GM21515 (cell line): ENCODE data around the gene THPO.
"Not testable (repeated sequence)": the region's sequence is repeated elsewhere in the genome, so short reads cannot be mapped to it uniquely, and the experiment has no call there.

Experiments
- ATAC-seq: cut with Tn5 transposase; IDR thresholded peaks from one replicate; pipeline ENCODE4 v1.9.1; 2021; ENCODE audit not compliant: unreplicated experiment

The THPO gene

DNA sequence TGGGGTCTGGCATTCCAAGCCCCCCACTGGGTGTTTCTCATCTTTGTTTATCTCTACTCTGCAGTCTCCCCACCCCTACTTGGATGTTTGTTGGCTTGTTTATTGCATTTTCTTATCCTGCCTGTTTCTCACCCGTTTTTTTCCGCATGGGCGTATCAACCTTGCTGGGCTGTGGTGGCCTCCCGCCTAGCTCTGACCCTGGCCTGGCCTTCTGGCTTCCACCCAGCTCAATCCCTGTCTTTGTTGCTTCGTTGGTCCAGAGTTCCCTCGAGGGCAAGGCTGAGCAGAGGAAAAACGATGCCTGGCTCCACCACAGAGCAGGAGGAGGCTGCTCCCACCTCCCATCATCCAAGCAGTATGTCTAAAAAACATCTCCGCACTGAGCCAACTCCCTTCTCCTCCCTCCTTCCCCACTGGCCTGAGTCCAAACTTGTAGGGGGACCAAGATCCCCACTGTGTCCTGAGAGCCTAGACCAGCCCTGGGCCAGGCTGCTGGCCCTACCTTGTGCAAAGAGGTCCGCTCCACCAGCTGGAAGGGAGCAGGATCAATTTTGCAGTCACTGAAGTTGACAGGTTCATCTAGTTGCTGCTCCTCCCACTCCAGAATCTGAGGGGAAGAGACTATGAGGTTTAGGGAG is 26.4 kb downstream of the THPO start:
- ATAC-seq, result no peak

DNA sequence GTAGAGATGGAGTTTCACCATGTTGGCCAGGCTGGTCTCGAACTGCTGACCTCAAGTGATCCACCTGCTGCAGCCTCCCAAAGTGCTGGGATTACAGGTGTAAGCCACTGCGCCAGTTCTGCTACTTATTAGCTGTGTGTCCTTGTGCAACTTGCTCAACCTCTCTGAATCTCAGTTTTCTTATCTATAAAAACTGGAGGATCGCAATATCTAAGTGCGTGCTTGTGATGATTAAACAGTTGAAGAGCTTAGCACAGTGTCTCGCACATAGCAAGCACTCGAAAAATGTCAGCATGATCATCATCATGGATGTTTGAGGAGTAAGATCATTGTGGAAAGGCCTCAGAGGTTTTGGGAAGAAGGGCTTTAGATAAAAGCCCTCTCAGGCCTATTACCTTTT is 27.4 kb downstream of the THPO start:
- no peak for ATAC-seq

DNA sequence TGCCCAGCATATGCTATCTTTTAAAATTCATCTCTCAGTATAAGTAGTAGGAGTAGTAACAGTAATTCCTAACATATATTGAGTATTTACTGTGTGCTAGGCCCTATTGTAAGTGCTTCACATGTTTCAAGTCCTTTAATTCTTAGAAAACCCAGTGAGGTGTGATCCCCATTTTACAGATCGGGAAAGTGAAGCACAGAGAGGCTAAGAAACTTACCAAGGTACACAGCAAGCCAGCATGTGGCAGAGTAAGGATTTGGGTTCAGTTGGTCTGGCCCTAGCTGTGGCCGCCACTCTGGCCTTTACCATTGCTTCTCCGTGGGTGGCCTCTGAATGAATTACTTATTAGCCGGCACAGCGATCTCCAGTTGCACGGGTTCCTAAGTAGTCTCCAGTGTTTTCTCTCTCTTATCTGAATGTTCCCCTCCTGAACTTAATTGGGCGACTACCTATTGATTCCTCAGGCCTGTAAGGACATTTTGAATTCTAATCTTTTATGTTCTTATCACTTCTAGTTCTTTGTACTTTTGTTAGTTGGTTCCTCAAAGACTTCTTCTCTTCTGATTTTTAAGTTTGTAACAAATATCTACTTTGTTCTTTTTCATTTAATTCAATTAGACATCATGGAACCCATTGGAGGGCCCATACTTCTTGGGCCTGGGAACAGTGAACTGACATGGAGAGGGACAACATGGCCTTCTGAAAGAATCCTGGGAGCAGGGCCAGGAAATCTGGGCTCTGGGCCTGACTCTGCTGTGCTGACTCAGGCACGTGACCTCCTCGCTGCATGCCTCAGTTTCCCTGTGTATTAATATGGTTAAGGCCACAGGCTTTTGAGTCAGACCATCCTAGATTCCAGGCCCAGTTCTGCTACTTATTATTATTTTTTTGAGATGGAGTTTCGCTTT is 28.2 kb downstream of the THPO start:
- no peak for ATAC-seq

DNA sequence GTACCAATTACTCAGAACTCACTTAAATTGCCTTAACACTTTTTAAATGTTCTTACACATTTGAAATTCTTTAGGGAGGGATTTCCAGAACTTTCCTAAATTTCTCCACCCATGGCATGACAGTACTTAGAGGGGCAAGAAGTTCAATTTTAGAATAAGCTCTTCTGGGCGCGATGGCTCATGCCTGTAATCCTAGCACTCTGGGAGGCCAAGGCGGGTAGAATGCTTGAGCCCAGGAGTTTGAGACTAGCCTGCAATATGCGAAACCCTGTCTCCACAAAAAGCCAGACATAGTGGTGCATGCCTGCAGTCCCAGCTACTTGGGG is 30.0 kb downstream of the THPO start:
- ATAC-seq, result no peak

DNA sequence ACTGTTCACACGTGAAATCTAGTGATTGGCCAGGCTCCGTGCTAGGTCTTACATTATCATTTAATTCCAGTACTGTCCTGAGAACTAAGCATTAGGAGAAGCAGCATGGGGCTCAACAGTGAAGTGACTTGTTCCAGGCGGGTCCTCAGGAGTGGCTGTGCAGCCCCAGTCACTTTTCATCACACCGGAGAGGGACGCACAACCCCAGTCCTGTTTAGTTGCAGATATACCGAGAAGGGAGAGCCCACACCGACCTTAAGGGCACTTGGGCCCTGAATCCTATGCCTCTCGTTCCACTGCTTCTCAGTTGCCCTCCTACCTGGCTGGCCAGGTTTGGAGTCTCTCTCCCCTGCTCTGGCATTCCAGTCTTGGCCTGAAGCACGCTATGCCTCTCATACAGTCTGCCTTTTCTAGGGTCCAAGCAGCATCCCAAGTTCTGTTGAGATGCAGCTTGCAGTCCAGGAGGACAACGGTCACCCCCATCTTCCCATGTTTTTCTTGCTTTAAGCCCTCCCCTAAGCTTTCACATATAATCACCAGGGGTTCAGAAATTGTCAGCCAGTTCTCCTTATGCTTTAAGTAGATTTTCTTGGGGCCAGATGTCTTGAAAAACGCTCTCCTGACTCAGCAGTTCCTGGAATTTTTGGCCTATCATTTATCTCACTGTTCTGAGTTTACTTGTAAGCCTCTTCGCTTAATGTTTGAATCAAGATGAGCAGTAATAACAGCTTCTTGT is 30.5 kb downstream of the THPO start:
- ATAC-seq, result no peak

DNA sequence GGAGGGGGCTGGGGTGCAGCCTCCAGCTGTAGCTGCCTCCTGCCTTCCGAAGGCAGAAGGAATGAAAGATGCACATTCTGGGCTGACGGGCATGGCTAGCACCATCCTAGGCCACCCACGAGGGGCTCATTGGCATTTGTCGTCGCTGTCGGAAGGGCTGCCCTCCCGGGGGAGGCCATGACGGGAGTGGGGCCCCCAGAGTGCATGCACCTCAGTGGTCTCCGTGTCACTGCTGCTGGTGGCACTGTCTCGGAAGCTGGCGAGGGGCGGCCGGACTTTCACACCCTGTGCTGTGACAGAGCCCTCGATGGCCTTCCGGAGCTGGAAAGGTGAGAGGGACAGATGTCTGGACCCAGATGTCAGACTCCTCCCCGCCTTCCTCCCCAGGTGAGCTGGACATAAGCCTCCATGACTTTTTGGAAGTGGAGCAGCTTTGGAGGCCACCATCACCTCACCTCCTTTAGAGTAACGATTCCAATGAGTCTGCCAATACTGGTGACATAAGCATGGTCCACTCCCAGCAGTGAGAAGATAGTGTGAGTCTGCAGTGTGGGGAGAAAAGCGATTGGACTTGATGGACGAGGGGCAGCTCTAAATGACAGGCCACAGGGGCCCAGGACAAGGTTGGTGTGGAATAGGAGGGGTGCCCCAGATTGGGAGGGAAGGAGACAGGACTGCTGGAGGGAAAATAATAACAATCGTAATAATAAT is 31.4 kb downstream of the THPO start:
- no peak for ATAC-seq

DNA sequence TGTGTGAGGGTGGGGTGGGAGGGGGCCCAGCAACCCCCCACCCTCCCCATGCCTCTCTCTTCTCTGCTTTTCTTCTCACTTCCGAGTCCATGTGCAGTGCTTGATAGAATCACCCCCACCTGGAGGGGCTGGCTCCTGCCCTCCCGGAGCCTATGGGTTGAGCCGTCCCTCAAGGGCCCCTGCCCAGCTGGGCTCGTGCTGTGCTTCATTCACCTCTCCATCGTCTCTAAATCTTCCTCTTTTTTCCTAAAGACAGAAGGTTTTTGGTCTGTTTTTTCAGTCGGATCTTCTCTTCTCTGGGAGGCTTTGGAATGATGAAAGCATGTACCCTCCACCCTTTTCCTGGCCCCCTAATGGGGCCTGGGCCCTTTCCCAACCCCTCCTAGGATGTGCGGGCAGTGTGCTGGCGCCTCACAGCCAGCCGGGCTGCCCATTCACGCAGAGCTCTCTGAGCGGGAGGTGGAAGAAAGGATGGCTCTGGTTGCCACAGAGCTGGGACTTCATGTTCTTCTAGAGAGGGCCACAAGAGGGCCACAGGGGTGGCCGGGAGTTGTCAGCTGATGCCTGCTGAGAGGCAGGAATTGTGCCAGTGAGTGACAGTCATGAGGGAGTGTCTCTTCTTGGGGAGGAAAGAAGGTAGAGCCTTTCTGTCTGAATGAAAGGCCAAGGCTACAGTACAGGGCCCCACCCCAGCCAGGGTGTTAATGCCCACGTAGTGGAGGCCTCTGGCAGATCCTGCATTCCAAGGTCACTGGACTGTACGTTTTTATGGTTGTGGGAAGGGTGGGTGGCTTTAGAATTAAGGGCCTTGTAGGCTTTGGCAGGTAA is 32.5 kb downstream of the THPO start:
- no peak for ATAC-seq

DNA sequence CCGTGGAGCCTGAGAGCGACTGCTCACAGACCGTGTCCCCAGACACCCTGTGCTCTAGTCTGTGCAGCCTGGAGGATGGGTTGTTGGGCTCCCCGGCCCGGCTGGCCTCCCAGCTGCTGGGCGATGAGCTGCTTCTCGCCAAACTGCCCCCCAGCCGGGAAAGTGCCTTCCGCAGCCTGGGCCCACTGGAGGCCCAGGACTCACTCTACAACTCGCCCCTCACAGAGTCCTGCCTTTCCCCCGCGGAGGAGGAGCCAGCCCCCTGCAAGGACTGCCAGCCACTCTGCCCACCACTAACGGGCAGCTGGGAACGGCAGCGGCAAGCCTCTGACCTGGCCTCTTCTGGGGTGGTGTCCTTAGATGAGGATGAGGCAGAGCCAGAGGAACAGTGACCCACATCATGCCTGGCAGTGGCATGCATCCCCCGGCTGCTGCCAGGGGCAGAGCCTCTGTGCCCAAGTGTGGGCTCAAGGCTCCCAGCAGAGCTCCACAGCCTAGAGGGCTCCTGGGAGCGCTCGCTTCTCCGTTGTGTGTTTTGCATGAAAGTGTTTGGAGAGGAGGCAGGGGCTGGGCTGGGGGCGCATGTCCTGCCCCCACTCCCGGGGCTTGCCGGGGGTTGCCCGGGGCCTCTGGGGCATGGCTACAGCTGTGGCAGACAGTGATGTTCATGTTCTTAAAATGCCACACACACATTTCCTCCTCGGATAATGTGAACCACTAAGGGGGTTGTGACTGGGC is 33.3 kb downstream of the THPO start:
- no peak for ATAC-seq

DNA sequence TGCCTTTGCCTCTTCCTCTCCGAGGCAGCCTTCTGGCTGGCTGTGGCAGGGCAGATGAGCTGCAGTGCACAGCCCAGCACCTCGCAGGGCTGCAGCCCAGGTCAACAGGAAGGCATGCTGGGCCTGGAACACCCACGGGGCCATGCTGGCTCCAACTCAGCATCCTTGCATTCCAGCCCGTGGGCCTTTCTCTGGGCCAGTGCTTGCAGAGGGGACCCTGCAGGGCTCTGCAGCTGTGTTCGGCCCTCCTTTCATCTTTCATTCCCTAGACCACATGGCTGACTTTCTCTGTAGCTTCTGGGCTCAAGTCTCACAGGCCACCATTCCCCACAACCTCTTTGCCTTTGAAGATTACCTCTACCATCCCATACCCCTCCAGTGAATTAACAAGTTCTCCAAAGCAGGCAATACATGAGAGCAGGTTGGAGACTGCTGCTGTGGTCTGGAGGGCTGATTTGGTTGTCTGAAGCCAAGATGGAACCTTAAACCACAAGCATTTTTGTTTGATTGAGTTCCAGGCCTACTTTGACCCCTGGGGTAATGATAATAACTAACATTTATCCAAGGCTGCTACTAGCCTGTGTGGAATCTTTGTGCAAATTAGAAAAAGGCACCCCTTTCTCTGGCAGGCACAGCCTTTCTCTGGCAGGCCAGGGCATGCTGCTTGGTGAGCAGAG is 34.7 kb downstream of the THPO start:
- ATAC-seq, result no peak

DNA sequence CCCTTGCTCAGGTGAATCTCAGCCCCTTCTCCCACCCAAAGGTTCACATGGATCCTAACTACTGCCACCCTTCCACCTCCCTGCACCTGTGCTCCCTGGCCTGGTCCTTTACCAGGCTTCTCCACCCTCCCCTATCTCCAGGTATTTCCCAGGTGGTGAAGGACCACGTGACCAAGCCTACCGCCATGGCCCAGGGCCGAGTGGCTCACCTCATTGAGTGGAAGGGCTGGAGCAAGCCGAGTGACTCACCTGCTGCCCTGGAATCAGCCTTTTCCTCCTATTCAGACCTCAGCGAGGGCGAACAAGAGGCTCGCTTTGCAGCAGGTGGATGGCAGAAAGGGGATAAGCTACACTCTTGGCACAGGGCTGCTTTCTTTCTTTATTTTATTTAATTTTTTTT is 36.1 kb downstream of the THPO start:
- ATAC-seq, result no peak

DNA sequence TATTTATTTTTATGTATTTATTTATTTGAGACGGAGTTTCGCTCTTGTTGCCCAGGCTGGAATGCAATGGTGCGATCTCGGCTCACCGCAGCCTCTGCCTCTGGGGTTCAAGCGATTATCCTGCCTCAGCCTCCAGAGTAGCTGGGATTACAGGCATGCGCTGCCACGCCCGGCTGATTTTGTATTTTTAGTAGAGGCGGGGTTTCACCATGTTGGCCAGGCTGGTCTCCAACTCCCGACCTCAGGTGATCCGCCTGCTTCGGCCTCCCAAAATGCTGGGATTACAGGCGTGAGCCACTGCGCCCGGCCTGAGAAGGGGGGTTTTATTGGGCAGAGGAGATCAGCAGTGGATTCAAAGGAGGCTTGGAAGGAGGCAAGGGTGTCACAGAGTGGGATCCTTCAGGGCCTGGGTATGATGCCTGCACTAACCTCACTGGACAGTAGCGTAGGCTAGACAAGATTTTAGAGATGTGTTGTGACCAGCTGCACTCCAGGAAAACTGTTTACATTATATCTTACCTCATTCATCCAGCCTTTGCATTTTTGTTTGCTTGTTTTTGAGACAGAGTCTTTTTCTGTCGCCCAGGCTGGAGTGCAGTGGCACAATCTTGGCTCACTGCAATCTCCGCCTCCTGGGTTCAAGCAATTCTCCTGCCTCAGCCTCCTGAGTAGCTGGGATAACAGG is 38.4 kb downstream of the THPO start:
- not testable (repeated sequence) for ATAC-seq

DNA sequence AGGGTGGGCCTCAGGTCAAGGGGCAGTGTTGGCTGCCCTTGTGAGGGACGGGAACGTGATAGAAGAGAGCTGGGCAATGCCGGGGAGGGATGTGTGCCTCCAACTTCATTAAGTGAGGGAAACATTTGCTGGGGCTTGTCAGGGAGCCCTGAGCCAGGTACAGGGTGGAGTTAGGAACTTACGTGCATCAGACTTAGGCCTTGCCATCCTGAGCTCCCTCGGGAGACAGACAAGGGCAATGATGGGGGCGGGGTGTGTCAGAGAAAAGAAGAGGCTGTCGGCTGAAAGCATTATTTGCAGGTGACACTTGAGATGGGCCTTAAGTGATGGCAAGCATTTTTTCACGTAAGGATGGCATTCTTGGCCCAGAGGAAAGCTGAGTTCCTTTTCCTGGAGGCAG is 39.0 kb downstream of the THPO start:
- ATAC-seq, result no peak

DNA sequence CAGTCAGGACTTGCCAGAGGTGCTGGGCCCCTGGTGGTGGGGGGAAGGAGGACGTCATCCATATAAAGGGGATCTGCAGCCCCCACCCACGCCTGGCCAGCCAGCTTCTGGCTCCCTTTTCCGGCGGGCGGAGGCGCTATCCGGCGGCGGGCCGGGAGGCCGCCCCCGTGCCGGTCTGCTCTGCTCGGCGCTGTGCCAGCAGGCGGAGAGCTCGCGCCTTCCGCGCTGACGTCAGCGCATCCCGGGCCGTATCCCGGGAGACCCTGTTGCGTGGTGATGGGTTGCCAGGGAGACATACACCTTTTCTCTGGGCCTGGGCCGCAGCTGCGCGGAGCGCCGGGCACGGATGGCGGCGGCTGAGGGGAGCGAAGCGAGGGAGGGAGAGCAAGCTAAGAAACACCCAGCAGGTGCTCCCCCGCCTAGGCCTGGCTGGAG is 39.5 kb downstream of the THPO start:
- ATAC-seq, result no peak

DNA sequence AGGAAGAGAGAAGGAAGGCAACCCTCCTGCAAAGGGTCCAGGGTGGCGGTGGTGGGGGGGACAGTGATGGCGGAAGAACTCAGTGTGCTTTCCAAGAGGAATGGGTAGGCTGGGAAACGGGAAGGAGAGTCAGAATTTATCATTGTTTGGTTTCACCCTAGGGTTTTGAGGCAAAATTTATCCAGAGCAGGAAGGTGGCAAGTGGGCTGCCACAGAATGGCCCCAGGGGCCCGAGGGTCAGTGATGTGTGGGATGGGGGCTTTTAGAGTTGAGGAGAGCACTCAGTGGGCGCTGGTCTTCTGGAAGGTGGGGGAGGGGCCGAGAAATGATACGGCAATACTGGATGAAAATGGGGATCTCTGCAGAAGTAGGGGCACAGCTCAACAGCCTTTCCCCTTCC is 40.0 kb downstream of the THPO start:
- ATAC-seq, result no peak

DNA sequence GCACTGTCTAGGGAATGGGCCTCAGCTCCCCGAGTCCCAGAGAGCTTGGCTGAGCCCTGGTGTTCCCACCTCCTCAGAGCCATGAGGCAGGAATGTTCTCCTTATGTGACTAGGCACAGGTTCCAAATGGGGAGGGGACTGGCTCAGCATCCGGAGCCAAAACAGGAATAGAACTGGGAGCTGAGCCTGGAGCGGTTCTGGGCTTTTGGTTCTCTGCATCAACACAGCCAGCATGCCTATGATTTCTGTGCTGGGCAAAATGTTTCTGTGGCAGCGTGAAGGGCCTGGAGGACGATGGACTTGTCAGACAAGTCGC is 40.6 kb downstream of the THPO start, which contains the start of gene FAM131A:
FAM131A (plus strand) TSS at position 202 of the 316 bp plus-strand sequence; CDS start at position 233, 31 bp downstream.
- no peak for ATAC-seq

DNA sequence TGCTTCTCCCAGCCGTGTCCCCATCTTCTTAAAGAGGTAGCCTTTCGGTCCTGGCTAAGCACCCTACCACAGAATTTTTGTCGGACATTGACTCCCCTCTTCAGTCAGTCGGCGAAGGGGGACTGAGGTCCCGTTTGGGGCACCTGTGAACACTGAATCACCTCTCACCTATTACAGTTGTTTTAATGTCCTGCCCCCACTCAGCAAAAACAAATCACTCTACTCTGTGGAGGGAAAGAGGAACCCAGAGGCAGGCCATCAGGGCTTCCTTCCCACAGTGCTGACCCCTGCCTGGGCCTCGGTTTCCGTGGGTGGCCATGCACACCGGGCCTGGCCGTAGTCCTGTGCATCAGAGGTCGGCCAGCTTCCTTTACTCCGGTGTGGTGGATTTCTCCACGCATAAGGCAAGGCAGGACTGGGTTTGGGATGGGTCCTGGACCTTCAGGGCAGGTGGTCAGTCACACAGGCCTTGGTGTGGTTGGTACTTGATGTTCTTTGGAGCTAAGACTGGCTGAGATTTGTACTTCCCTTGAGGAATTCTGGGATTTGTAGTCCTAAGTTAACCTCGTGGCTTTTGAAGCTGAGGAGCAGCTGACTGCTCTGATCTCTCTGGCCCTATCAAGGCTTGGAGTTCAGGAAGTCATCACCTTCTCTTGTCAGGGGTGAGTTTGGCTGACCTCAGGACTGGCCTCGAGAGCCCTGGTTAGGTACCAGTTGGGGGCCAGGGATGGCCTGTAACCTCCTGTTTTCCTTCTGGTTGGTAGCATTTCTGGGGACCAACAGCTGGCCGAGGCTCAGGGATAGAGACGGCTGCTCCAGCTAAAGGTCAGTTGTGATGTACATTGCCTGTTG is 41.2 kb downstream of the THPO start:
- ATAC-seq, result no peak

DNA sequence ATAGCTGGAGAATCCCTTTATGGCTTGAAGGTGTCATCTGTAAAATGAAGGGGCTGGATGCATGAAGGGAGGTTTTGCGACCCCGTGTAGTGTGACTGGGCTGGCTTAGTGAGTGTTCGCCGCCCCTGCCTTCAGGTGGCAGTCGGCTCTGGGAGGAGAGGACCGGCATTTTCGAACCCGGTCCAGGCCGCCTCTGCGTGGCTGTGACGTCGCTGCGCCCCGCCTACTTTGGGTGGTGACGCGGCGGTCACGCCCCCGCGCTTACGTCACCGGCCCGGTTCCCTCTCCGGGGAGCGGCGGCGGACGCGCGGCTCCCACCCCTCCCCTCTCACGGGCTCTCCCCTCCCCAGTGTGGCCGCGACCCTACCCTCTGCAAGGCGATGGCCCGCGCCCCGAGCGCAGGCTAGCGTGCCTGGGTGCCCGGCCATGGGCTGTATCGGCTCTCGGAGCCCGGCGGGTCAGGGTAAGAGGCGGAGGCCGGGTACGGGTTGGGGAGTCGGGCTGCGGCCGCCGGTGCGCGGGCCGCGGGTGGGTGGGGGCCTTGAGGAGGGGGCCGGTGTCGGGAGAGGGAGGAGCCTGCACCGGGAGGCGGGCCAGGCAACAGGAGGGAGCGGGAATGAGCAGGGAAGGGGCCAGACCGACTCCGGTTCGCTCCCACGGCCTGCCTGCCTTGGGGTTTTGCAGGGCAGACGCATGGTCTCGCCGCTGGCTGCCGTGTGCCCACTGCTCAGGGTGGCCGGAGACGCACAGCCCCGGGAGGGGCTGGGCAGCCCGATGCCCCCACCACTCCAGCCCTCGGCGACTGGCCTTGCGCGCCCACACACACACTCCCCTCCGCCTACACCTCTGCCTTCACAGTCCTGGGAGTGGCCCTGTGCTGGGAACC is 42.1 kb downstream of the THPO start:
- ATAC-seq, result peak; percentile 84
